Lower leg skin (tissue), 3 donors: ENCODE data around the gene KAT6B.
"Not testable (repeated sequence)": the region's sequence is repeated elsewhere in the genome, so short reads cannot be mapped to it uniquely, and the experiment has no call there.

Experiments used
- CTCF ChIP-seq, 3 donors: fragments of 450-650 bp; IDR thresholded peaks; one replicate each; pipeline ENCODE4 v1.5.1; 2016; ENCODE audit warnings: antibody characterized with exemption in 3 of 3, mild to moderate bottlenecking in 3 of 3, moderate library complexity in 2 of 3
- POLR2A ChIP-seq, 2 donors: fragments of 450-650 bp; IDR thresholded peaks; one replicate each; pipeline ENCODE4 v1.6.1; 2016 to 2017; ENCODE audit warnings: antibody characterized with exemption in 2 of 2, mild to moderate bottlenecking in 1 of 2, moderate library complexity in 1 of 2

- not testable (repeated sequence) for TF ChIP-seq CTCF, POLR2A (IDR thresholded peaks at IDR 0.05)
Observed at GRCh38 chr10:74791979-74792378, 34.4 kb upstream of the KAT6B start.
